Measurements from ENCODE around the gene ZNF318.

- TF ChIP-seq, protein P1, sequence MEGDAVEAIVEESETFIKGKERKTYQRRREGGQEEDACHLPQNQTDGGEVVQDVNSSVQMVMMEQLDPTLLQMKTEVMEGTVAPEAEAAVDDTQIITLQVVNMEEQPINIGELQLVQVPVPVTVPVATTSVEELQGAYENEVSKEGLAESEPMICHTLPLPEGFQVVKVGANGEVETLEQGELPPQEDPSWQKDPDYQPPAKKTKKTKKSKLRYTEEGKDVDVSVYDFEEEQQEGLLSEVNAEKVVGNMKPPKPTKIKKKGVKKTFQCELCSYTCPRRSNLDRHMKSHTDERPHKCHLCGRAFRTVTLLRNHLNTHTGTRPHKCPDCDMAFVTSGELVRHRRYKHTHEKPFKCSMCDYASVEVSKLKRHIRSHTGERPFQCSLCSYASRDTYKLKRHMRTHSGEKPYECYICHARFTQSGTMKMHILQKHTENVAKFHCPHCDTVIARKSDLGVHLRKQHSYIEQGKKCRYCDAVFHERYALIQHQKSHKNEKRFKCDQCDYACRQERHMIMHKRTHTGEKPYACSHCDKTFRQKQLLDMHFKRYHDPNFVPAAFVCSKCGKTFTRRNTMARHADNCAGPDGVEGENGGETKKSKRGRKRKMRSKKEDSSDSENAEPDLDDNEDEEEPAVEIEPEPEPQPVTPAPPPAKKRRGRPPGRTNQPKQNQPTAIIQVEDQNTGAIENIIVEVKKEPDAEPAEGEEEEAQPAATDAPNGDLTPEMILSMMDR (conservative IDR thresholded peaks at IDR 0.05; ENCODE audit: low read depth, low read length) = no peak
- TF ChIP-seq EZH2 (IDR thresholded peaks at IDR 0.05; ENCODE audit: borderline replicate concordance, low read depth, low read length, poor library complexity, severe bottlenecking) = no peak
These were observed 27.1 kb upstream of the ZNF318 start for GRCh38 chr6:43396408-43397149.

All from A673 (cell line).